ENCODE data around the gene C10orf67. TPM values are rescaled to one million over a fixed set of nuclear protein-coding genes. Genes with fewer than 3 reads are reported as not detected.

C10orf67 gene
- total RNA-seq, 1 experiment from 2014 or later, result 0.15 TPM

GRCh38 chr10:23338155-23338828 is 6.3 kb downstream of the C10orf67 start:
- Histone ChIP-seq H3K36me3 (ENCODE audit: low read depth, low read length) (no peaks in the 10 kb centered on the region), H3K4me3 (ENCODE audit: low read length) (no peak overlapping the region), H3F3A (ENCODE audit: low read length, unreplicated experiment) (no peaks in the 10 kb centered on the region), H3K9ac (ENCODE audit: low read length) (no peak overlapping the region), H2AFZ (ENCODE audit: low read length) (no peak overlapping the region), H3K9me3 (ENCODE audit: low read length) (no peaks in the 10 kb centered on the region), H3K4me1 (ENCODE audit: insufficient read depth, low read length) (peaks cover 35% of the 10 kb centered on the region), H4K20me1 (ENCODE audit: low read length) (no peaks in the 10 kb centered on the region), H3K27me3 (ENCODE audit: low read length) (no peaks in the 10 kb centered on the region), H3K27ac (ENCODE audit: low read length) (peak overlapping the region; percentile 70), H3K9me2 (replicated peaks; ENCODE audit: low read length) (no peaks in the 10 kb centered on the region), H3K79me2 (ENCODE audit: low read length) (no peaks in the 10 kb centered on the region), H3K4me2 (ENCODE audit: low read length) (peak overlapping the region; percentile 46; the same call in 1 of the 2 replicates)
- no TSS peak for BruUV-seq (replicated peaks)
- peak; percentile 69 for DNase-seq
- peak; percentile 64 for ATAC-seq
- TF ChIP-seq EZH2phosphoT487 (IDR thresholded peaks at IDR 0.05; ENCODE audit: borderline replicate concordance, low read length), result no peak
- TF ChIP-seq EZH2 (IDR thresholded peaks at IDR 0.05; ENCODE audit: low read length, unreplicated experiment), result no peak
- no peak for TF ChIP-seq CTCF (conservative IDR thresholded peaks at IDR 0.05; ENCODE audit: low read depth, low read length)
- CTCF ChIA-PET, result no interaction called here
- POLR2A ChIA-PET (ENCODE audit: unreplicated experiment), result no interaction called here
- intact Hi-C loops (cut with micrococcal nuclease), result no loop called here

GRCh38 chr10:23337616-23338015 is 7.0 kb downstream of the C10orf67 start:
- no peaks in the 10 kb centered on the region for H3F3A ChIP-seq (ENCODE audit: low read length, unreplicated experiment)
- intact Hi-C loops (cut with micrococcal nuclease), result no loop called here
- no peaks in the 10 kb centered on the region for H3K9me3 ChIP-seq (ENCODE audit: low read length)
- 0 out of 2 replicates have a peak overlapping the region, but pooled peaks have one; percentile 40 for H3K4me2 ChIP-seq (ENCODE audit: low read length)
- no peaks in the 10 kb centered on the region for H3K9me2 ChIP-seq (replicated peaks; ENCODE audit: low read length)
- H4K20me1 ChIP-seq (ENCODE audit: low read length), result no peaks in the 10 kb centered on the region
- POLR2A ChIA-PET (ENCODE audit: unreplicated experiment), result interaction anchor here (0.6 kb wide), 1 partner anchor 872 kb away, joined by 4 read pairs; the partner anchor contains the start of gene KIAA1217
- no peaks in the 10 kb centered on the region for H3K27me3 ChIP-seq (ENCODE audit: low read length)
- no peak overlapping the region for H3K4me3 ChIP-seq (ENCODE audit: low read length)
- peaks cover 32% of the 10 kb centered on the region for H3K4me1 ChIP-seq (ENCODE audit: insufficient read depth, low read length)
- CTCF ChIA-PET, result no interaction called here
- H3K9ac ChIP-seq (ENCODE audit: low read length), result no peak overlapping the region
- H3K36me3 ChIP-seq (ENCODE audit: low read depth, low read length), result no peaks in the 10 kb centered on the region
- BruUV-seq (replicated peaks), result no TSS peak
- DNase-seq (no peak), ATAC-seq (no peak)
- TF ChIP-seq EZH2phosphoT487 (IDR thresholded peaks at IDR 0.05; ENCODE audit: borderline replicate concordance, low read length) (no peak), EZH2 (IDR thresholded peaks at IDR 0.05; ENCODE audit: low read length, unreplicated experiment) (no peak), CTCF (conservative IDR thresholded peaks at IDR 0.05; ENCODE audit: low read depth, low read length) (no peak)
- peak overlapping the region; percentile 70 for H3K27ac ChIP-seq (ENCODE audit: low read length)
- no peak overlapping the region for H2AFZ ChIP-seq (ENCODE audit: low read length)
- H3K79me2 ChIP-seq (ENCODE audit: low read length), result no peaks in the 10 kb centered on the region
